A549 (cell line): ENCODE measurements around the gene TNIK. TPM values are rescaled to one million over a fixed set of nuclear protein-coding genes. Genes with fewer than 3 reads are reported as not detected.

Source experiments
- ATAC-seq, 2 experiments: fragments of 200-7000 bp in 1 of 2; fragments of >200 bp in 1 of 2; cut with Nextera tagmentation in 1 of 2; cut with Tn5 transposase in 1 of 2; 3 replicates each; pipeline versions ENCODE4 v1.8.0 to v1.9.1; 2018 to 2020; ENCODE audit warnings: mild to moderate bottlenecking in 1 of 2, moderate library complexity in 1 of 2
- CTCF ChIA-PET: fragments of 300-600 bp; sonication (Branson Sonifier 250); formaldehyde crosslinking; extraction: SDS; loops from one replicate; lab custom pipeline; 2021; ENCODE audit warnings: antibody characterized with exemption, inconsistent platforms; lab: Yijun Ruan, JAX
- POLR2A ChIA-PET: fragments of 350-600 bp; formaldehyde crosslinking; extraction: SDS; loops from one replicate; lab custom pipeline; 2021; ENCODE audit warnings: antibody characterized with exemption, inconsistent platforms; lab: Yijun Ruan, JAX
- DNase-seq, 2 experiments: peaks; one replicate each; pipeline versions ENCODE4 v3.0.0 to v3.0.0-alpha.2; 2011 to 2016; ENCODE audit warnings: low read depth in 1 of 2, low spot score in 1 of 2
- FAIRE-seq: peaks from 2 replicates; lab custom pipeline; 2011; peaks lifted over from hg19 to GRCh38; lab: Jason Lieb, UNC
- H3K27ac ChIP-seq, 2 experiments: fragments of >200 bp; sonication (Bioruptor Twin); formaldehyde crosslinking; 3 replicates each; pipeline ENCODE4 v1.5.1; 2016 to 2017
- H3K4me1 ChIP-seq: fragments of >200 bp; sonication (Bioruptor Twin); formaldehyde crosslinking; 3 replicates; pipeline ENCODE4 v1.6.1; 2016
- H3K4me2 ChIP-seq: fragments of >200 bp; sonication (Bioruptor Twin); formaldehyde crosslinking; 3 replicates; pipeline ENCODE4 v1.6.1; 2016
- H3K4me3 ChIP-seq: fragments of >200 bp; sonication (Bioruptor Twin); formaldehyde crosslinking; 3 replicates; pipeline ENCODE4 v1.5.1; 2016
- H3K9me3 ChIP-seq: fragments of >200 bp; sonication (Bioruptor Twin); formaldehyde crosslinking; 3 replicates; pipeline ENCODE4 v1.6.1; 2016
- CEBPB ChIP-seq, 2 experiments: fragments of >200 bp in 1 of 2; sonication (Bioruptor Twin) in 1 of 2; formaldehyde crosslinking in 1 of 2; IDR thresholded peaks; 2 replicates each; pipeline ENCODE4 v1.6.1; 2012 to 2016
- CHD2 ChIP-seq: fragments of 150-350 bp; IDR thresholded peaks from 2 replicates; pipeline ENCODE4 v1.6.1; 2014; ENCODE audit warnings: low read length; ENCODE audit not compliant: partially characterized antibody
- CHD4 ChIP-seq: fragments of 200-600 bp; sonication (generic); IDR thresholded peaks from 2 replicates; pipeline ENCODE4 v1.6.1; 2016; ENCODE audit warnings: antibody characterized with exemption, mild to moderate bottlenecking, borderline replicate concordance
- EP300 ChIP-seq, 2 experiments: fragments of >200 bp; sonication (Bioruptor Twin); formaldehyde crosslinking; IDR thresholded peaks; 2 replicates in 1 of 2; 3 replicates in 1 of 2; pipeline ENCODE4 v1.6.1; 2016 to 2017
- FOSB ChIP-seq: fragments of 250-450 bp; sonication (Bioruptor Pico); IDR thresholded peaks from 2 replicates; pipeline ENCODE4 v1.5.0; 2020; ENCODE audit warnings: mild to moderate bottlenecking, moderate library complexity
- GATA3 ChIP-seq: IDR thresholded peaks from 2 replicates; pipeline ENCODE4 v1.6.1; 2012; ENCODE audit warnings: borderline replicate concordance
- HOXB13 ChIP-seq: fragments of 250-450 bp; sonication (Bioruptor Pico); IDR thresholded peaks from 2 replicates; pipeline ENCODE4 v1.5.0; 2020; ENCODE audit warnings: low read depth, mild to moderate bottlenecking, moderate library complexity
- HOXB5 ChIP-seq: fragments of 250-450 bp; sonication (Bioruptor Pico); IDR thresholded peaks from 2 replicates; pipeline ENCODE4 v1.5.0; 2020; ENCODE audit warnings: mild to moderate bottlenecking, moderate library complexity
- KDM1A ChIP-seq: fragments of 200-600 bp; sonication (generic); IDR thresholded peaks from 2 replicates; pipeline ENCODE4 v1.6.1; 2016; ENCODE audit warnings: low read depth, mild to moderate bottlenecking
- MAFK ChIP-seq: fragments of 450-650 bp; IDR thresholded peaks from 2 replicates; pipeline ENCODE4 v1.6.1; 2014; ENCODE audit not compliant: partially characterized antibody
- NR3C1 ChIP-seq: fragments of >200 bp; sonication (Bioruptor Twin); formaldehyde crosslinking; IDR thresholded peaks from 3 replicates; pipeline ENCODE4 v1.6.1; 2017
- PBX3 ChIP-seq: IDR thresholded peaks from 2 replicates; pipeline ENCODE4 v1.6.1; 2012
- POLR2AphosphoS2 ChIP-seq: conservative IDR thresholded peaks from 2 replicates; pipeline ENCODE4 v1.6.1; 2012; ENCODE audit warnings: low read length, improper control_type of control experiment, inconsistent platforms
- WGBS: methylation state at CpG from one replicate; pipeline ENCODE4 v1.1.6; 2017; ENCODE audit errors: missing lambda C conversion rate; 5-methylcytosine and 5-hydroxymethylcytosine counted together
- polyA plus RNA-seq, 4 experiments: library from polyadenylated mRNA; depleted of rRNA in 3 of 4; stranded (reverse); fragments of >200 nt; fragmentation: RNase III in 1 of 4; extraction: RNeasy Plus Mini Kit Qiagen cat#74134 plus additional on column Dnase treatment in 1 of 4; gene quantifications; 2 replicates in 3 of 4; 3 replicates in 1 of 4; pipeline ENCODE4 v1.2.3, GENCODE V29; 2011 to 2017
- TF ChIP-seq, protein P1 (sequence below): IDR thresholded peaks from 2 replicates; pipeline ENCODE4 v1.6.1; 2012
- TF ChIP-seq, protein P2 (sequence below): fragments of 200-600 bp; sonication (generic); IDR thresholded peaks from 2 replicates; pipeline ENCODE4 v1.6.1; 2016; ENCODE audit warnings: antibody characterized with exemption, mild to moderate bottlenecking, moderate library complexity
- TF ChIP-seq, protein P3 (sequence below): fragments of 450-650 bp; IDR thresholded peaks from 2 replicates; pipeline ENCODE4 v1.6.1; 2014; ENCODE audit warnings: antibody characterized with exemption
- TF ChIP-seq, protein P4 (sequence below): fragments of >200 bp; sonication (Bioruptor Twin); formaldehyde crosslinking; IDR thresholded peaks from 3 replicates; pipeline ENCODE4 v1.5.1; 2016

Gene TNIK
- polyA plus RNA-seq, 2 of the 4 experiments (the other 2 are of a cell fraction): 1.6 to 1.8 TPM

DNA sequence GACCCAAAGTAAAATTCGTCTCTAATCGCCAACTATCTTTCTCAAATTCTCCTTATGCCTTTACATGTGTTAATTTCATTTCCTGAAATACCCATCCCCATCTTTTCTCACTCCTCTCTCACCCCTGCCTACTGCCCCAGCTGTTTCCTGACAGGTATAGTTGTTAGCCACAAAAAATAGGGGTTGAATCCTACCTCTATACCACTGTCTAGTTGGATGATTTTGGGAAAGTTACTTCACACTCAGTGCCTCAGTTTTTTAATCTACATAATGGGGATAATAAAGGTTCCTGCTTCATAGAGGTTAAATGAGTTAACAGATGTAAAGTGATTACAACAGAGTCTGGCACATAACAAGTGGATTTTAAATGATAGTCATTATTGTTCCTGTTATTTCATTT, 189.7 kb downstream of the TNIK start:
- H3K9me3 ChIP-seq: no peaks in the 10 kb centered on the region
- POLR2A ChIA-PET: no interaction called here
- no peak for DNase-seq
- H3K27ac ChIP-seq: no peak overlapping the region
- no peak overlapping the region for H3K4me3 ChIP-seq
- no peak for FAIRE-seq
- CTCF ChIA-PET: no interaction called here
- no peak overlapping the region for H3K4me2 ChIP-seq
- WGBS: 81% methylated on average over 2 of the region's 2 CpGs
- H3K4me1 ChIP-seq: no peaks in the 10 kb centered on the region
- 0 out of 2 replicates have a peak, but pooled peaks have one; percentile 18 for TF ChIP-seq KDM1A
- no peak for TF ChIP-seq HOXB13 (CRISPR knock-in tag)
- TF ChIP-seq MAFK: no peak
- TF ChIP-seq PBX3: no peak
- no peak for ATAC-seq

- ATAC-seq (no peak), DNase-seq (no peak), FAIRE-seq (no peak)
- Histone ChIP-seq H3K4me3 (no peak overlapping the region), H3K27ac (no peak overlapping the region), H3K4me2 (no peak overlapping the region), H3K4me1 (no peaks in the 10 kb centered on the region), H3K9me3 (no peaks in the 10 kb centered on the region)
- TF ChIP-seq CEBPB (IDR thresholded peaks at IDR 0.05) (no peak), EP300 (IDR thresholded peaks at IDR 0.05) (no peak), CHD2 (no peak), POLR2AphosphoS2 (no peak), HOXB5 (CRISPR knock-in tag) (no peak), CHD4 (no peak), FOSB (CRISPR knock-in tag) (no peak), NR3C1 (no peak), GATA3 (no peak)
- TF ChIP-seq, protein P1, sequence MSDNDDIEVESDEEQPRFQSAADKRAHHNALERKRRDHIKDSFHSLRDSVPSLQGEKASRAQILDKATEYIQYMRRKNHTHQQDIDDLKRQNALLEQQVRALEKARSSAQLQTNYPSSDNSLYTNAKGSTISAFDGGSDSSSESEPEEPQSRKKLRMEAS: no peak
- TF ChIP-seq, protein P2, sequence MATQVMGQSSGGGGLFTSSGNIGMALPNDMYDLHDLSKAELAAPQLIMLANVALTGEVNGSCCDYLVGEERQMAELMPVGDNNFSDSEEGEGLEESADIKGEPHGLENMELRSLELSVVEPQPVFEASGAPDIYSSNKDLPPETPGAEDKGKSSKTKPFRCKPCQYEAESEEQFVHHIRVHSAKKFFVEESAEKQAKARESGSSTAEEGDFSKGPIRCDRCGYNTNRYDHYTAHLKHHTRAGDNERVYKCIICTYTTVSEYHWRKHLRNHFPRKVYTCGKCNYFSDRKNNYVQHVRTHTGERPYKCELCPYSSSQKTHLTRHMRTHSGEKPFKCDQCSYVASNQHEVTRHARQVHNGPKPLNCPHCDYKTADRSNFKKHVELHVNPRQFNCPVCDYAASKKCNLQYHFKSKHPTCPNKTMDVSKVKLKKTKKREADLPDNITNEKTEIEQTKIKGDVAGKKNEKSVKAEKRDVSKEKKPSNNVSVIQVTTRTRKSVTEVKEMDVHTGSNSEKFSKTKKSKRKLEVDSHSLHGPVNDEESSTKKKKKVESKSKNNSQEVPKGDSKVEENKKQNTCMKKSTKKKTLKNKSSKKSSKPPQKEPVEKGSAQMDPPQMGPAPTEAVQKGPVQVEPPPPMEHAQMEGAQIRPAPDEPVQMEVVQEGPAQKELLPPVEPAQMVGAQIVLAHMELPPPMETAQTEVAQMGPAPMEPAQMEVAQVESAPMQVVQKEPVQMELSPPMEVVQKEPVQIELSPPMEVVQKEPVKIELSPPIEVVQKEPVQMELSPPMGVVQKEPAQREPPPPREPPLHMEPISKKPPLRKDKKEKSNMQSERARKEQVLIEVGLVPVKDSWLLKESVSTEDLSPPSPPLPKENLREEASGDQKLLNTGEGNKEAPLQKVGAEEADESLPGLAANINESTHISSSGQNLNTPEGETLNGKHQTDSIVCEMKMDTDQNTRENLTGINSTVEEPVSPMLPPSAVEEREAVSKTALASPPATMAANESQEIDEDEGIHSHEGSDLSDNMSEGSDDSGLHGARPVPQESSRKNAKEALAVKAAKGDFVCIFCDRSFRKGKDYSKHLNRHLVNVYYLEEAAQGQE: no peak
- TF ChIP-seq, protein P3, sequence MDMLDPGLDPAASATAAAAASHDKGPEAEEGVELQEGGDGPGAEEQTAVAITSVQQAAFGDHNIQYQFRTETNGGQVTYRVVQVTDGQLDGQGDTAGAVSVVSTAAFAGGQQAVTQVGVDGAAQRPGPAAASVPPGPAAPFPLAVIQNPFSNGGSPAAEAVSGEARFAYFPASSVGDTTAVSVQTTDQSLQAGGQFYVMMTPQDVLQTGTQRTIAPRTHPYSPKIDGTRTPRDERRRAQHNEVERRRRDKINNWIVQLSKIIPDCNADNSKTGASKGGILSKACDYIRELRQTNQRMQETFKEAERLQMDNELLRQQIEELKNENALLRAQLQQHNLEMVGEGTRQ: no peak
- TF ChIP-seq, protein P4, sequence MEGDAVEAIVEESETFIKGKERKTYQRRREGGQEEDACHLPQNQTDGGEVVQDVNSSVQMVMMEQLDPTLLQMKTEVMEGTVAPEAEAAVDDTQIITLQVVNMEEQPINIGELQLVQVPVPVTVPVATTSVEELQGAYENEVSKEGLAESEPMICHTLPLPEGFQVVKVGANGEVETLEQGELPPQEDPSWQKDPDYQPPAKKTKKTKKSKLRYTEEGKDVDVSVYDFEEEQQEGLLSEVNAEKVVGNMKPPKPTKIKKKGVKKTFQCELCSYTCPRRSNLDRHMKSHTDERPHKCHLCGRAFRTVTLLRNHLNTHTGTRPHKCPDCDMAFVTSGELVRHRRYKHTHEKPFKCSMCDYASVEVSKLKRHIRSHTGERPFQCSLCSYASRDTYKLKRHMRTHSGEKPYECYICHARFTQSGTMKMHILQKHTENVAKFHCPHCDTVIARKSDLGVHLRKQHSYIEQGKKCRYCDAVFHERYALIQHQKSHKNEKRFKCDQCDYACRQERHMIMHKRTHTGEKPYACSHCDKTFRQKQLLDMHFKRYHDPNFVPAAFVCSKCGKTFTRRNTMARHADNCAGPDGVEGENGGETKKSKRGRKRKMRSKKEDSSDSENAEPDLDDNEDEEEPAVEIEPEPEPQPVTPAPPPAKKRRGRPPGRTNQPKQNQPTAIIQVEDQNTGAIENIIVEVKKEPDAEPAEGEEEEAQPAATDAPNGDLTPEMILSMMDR: no peak
- ChIA-PET CTCF (interaction anchor here (1.1 kb wide), 1 partner anchor 43 kb away, joined by 3 read pairs; no protein-coding TSS in a partner anchor), POLR2A (interaction anchor here (1.0 kb wide), 1 partner anchor 14 kb away, joined by 3 read pairs; no protein-coding TSS in a partner anchor)
Observed at GRCh38 chr3:171269542-171269941, 190.7 kb downstream of the TNIK start.
